VCaP (cell line): ENCODE results near the gene SLC2A13.
"Not testable (repeated sequence)": the region's sequence is repeated elsewhere in the genome, so short reads cannot be mapped to it uniquely, and the experiment has no call there.

Source experiments
- H3K27ac ChIP-seq: fragments of 450-650 bp; 2 replicates; pipeline ENCODE4 v1.5.1; 2017
- TF ChIP-seq, protein P1 (sequence below): fragments of 450-650 bp; conservative IDR thresholded peaks from 2 replicates; pipeline ENCODE4 v1.5.1; 2017; ENCODE audit warnings: mild to moderate bottlenecking, moderate library complexity

The SLC2A13 gene

GRCh38 chr12:39928181-39928899 lies 177.5 kb downstream of the SLC2A13 start:
- TF ChIP-seq, protein P1, sequence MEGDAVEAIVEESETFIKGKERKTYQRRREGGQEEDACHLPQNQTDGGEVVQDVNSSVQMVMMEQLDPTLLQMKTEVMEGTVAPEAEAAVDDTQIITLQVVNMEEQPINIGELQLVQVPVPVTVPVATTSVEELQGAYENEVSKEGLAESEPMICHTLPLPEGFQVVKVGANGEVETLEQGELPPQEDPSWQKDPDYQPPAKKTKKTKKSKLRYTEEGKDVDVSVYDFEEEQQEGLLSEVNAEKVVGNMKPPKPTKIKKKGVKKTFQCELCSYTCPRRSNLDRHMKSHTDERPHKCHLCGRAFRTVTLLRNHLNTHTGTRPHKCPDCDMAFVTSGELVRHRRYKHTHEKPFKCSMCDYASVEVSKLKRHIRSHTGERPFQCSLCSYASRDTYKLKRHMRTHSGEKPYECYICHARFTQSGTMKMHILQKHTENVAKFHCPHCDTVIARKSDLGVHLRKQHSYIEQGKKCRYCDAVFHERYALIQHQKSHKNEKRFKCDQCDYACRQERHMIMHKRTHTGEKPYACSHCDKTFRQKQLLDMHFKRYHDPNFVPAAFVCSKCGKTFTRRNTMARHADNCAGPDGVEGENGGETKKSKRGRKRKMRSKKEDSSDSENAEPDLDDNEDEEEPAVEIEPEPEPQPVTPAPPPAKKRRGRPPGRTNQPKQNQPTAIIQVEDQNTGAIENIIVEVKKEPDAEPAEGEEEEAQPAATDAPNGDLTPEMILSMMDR, result no peak
- no peak overlapping the region for H3K27ac ChIP-seq

- TF ChIP-seq, protein P1, result no peak
- no peak overlapping the region for H3K27ac ChIP-seq
These were observed 182.5 kb downstream of the SLC2A13 start for GRCh38 chr12:39923364-39923763.

- H3K27ac ChIP-seq, result not testable (repeated sequence)
These were observed 183.3 kb downstream of the SLC2A13 start for GRCh38 chr12:39922598-39922997.

GRCh38 chr12:39920647-39921046 lies 185.2 kb downstream of the SLC2A13 start:
- peak overlapping the region; percentile 48; the same call in 1 of the 2 replicates for H3K27ac ChIP-seq
- TF ChIP-seq, protein P1, result no peak

- TF ChIP-seq, protein P1, result no peak
- peak overlapping the region; percentile 48 for H3K27ac ChIP-seq
These were observed 185.7 kb downstream of the SLC2A13 start for GRCh38 chr12:39920222-39920621.

DNA sequence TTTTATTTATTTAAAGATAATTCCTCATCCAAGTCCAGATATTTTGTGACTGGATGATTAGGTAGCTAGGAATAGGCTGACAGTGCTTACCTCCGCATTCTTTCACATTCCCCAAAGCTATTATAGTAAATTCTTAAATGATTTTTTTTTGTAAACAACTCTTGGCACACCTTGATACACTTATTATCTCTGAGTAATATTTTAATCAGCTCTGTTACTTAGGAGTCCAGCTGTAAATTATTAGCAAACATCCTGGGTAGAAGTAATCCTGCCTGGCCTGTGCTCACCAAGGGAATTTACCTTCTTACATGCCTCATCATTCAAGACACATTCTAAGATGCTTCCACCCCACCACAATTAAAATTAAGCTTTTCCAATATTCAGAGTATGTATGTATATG lies 186.1 kb downstream of the SLC2A13 start:
- TF ChIP-seq, protein P1, result no peak
- H3K27ac ChIP-seq, result peak overlapping the region; percentile 48

- H3K27ac ChIP-seq, result no peak overlapping the region
- TF ChIP-seq, protein P1, result no peak
These were observed 190.6 kb downstream of the SLC2A13 start for GRCh38 chr12:39915249-39915648.

GRCh38 chr12:39912211-39912980 lies 193.5 kb downstream of the SLC2A13 start:
- H3K27ac ChIP-seq, result peak overlapping the region; percentile 93
- TF ChIP-seq, protein P1, result no peak
